Fibroblast of skin of right quadriceps (primary cell): ENCODE results near the gene SIDT2.
A peak's percentile ranks its signal among the peaks of the same experiment; 100 is the strongest.
"Not testable (repeated sequence)": the region's sequence is repeated elsewhere in the genome, so short reads cannot be mapped to it uniquely, and the experiment has no call there.

Source experiments
- DNase-seq: peaks from one replicate; pipeline ENCODE4 v3.0.0-alpha.2; 2013

The SIDT2 gene

DNA sequence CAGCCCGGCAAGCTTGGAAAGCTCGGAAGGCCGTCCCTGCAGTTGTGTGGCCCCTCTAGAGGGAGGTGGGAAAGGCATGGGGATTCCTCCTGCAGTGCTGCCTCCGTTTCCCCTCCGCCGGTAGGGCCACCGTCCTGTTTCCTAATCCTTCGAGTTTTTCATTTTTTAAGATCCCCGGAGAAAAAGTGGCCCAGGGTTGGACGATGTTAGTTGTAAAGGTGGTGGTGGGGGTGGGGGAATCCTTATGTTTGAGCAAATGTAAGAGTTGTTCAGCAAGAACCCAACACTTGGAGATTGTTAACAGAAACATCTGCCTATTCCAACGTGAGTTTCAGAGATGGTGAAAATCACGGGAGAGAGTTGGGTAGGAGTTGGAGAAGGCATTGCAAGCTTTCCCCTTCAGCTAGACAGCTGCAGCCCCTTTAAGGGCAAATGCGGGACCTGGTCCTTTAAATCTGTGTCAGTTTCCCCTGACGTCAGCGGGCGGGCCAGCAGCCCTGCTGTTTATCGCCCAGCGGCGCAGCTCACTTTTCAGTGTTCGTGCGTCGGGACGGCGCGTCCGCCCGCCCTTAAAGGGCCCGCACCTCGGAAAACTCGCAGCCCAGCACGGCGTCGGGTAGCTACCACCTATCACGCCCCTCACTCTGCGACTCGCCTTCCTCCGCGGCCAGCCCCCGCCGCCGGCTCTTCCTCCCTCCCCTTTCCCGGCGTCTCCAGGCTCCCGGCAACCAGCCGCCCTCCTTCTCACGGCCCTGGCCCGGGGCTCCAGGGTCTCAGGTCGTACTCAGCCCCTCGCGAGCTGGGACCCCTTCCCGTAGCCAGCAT, at the start of gene SIDT2:
TSS of gene SIDT2 (plus strand) at position 534 of the 825 bp plus-strand sequence. CDS start 521 bp downstream, outside the sequence.
- peak; percentile 93 for DNase-seq

DNA sequence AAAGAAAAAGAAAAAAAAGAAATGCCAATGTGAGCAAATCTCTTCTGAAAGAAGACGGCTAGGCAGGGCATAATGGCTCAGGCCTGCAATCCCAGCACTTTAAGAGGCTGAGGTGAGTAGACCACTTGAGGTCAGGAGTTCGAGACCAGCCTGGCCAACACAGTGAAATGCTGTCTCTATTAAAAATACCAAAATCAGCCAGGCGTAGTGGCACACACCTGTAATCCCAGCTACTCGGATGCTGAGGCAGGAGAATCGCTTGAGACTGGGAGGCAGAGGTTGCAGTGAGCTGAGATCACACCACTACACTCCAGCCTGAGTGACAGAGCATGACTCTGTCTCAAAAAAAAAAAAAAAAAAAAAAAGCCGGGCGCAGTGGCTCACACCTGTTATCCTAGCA, 48.1 kb upstream of the SIDT2 start:
- DNase-seq = not testable (repeated sequence)

DNA sequence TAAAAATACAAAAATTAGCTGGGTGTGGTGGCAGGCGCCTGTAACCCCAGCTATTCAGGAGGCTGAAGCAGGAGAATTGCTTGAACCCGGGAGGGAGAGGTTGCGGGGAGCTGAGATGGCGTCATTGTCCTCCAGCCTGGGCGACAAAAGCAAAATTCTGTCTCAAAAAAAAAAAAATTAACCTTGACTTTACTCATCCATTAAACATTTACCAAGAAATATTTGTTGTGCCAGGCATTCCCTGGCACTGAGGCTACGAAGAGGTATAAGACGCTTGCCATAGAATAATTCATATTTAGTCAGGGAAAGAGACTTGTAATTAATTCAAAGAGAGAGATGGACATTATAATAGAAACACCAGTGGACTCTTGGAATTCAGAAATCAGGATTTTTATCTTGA, 47.7 kb upstream of the SIDT2 start:
- DNase-seq = no peak

DNA sequence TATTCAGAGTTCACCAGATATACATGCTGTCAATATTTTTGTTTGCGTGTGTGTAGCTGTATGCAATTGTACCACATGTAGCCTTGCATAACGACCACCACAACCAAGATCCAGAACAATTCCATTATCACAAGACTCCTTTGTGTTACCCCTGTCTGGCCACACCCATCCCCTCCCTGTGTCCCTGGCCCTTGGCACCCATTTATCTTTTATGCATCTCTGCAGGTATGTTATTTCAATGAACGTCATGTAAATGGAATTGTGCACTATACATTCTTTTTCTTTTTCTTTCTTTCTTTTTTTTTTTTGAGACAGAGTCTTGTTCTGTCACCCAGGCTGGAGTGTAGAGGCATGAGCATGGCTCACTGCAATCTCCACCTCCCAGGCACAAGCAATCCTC, 44.1 kb upstream of the SIDT2 start:
- DNase-seq = no peak

DNA sequence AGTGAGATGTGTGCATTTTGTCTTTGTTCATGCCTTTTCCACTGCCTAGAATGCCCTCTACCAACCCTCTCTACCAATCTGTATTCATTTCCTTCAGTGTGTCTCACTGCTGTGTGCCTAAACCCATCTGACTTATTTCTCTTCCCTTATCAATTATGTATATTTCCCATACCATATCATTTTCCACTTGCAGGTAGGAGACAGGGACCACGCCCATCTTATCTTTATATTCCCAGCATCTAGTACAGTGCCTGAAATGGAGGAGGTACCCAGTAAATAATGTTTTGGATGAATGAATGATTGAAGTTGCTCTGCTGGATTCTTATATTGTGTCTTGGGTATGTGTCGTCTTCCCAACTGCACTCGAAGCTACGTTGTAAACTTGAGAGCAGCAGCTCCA, 43.6 kb upstream of the SIDT2 start:
- not testable (repeated sequence) for DNase-seq

DNA sequence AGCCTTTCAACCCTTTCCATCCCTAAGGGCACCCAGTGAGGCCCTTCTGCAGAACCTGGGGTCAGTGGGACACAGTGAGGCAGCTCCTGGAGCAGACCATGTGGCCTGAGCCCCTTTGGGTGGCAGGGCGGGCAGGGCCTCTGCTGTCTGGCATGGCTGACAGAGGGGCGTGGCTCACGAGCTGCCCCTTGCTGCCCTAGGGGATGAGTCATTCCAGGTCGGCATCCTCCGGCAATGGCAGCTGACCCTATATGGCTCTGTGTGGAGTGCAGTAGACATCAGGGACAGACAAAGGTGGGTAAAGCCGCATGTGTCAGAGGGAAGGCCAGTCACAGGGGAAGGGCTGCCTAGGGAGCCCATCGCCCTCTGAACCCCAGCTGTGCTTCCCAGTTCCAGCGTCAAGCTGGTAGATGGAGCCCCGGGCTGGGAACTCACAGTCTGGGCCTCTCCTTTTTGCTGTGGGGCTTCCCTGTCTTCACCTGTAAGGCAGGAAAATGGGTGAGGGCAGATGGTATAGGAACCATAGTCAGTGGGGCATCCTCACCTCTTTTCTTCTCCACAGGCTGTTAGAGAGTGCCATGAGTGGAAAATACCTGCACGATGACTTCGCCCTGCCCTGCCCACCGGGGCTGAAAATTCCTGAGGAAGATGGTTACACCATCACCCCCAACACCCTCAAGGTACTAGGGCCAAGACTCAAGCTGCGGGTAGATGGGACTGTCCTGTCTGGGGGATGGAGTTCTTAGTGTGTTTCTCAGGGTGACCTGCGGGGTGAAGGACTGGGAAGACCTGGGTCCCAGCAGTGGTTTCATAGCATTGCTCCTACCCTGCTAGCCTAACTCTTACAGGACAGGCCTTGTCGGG, 41.1 kb upstream of the SIDT2 start:
- not testable (repeated sequence) for DNase-seq

DNA sequence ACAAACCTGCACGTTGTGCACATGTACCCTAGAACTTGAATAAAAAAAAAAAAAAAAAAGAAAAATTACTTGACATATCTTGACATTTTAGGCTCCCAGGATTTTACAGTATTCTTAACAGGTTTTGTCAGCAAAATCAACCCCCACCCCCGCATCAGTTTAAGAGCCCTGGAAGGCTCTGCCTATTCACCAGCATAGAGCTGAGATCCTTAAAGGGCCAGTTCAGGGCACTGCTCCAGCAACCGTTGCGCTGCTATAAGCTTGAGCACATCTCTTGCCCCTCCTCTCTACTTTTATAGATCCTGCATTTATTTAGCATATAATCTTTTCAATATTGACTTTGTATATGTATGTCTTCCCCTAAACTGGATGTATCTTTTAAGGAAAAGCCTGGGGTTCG, 35.2 kb upstream of the SIDT2 start:
- DNase-seq = peak; percentile 50

DNA sequence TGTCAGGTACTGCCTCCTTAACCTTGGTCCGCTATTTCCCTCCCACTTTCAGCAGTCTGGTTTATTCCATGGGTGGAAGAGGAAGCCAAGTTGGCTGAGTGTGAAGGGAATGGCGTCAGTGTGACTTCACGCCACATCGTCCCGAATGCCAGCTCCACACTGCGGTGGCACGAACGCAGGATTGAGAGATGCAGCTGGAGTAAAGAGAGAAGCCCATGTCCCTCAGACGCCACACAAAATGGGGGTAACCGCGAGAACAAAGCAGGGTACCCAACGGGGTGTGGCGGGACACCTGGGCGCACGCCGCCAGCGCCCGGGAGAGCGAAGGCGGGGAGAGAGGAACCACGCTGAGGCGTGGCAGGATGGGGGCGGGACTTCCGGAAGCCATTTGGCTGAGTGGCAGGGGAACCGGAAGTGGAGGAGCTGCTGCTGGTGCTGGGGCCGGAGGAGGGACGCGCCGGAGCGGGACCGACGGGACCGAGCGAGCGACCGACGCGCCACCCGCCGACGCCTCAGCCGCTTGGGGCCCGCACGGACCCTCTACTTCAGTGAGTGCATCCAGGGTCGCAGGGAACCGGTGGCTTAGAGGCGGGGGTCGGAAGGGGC, 34.6 kb upstream of the SIDT2 start, which contains the start of gene PAFAH1B2:
TSS of gene PAFAH1B2 (plus strand) at position 417 of the 606 bp plus-strand sequence. CDS start 8,161 bp downstream, outside the sequence.
- peak; percentile 92 for DNase-seq

DNA sequence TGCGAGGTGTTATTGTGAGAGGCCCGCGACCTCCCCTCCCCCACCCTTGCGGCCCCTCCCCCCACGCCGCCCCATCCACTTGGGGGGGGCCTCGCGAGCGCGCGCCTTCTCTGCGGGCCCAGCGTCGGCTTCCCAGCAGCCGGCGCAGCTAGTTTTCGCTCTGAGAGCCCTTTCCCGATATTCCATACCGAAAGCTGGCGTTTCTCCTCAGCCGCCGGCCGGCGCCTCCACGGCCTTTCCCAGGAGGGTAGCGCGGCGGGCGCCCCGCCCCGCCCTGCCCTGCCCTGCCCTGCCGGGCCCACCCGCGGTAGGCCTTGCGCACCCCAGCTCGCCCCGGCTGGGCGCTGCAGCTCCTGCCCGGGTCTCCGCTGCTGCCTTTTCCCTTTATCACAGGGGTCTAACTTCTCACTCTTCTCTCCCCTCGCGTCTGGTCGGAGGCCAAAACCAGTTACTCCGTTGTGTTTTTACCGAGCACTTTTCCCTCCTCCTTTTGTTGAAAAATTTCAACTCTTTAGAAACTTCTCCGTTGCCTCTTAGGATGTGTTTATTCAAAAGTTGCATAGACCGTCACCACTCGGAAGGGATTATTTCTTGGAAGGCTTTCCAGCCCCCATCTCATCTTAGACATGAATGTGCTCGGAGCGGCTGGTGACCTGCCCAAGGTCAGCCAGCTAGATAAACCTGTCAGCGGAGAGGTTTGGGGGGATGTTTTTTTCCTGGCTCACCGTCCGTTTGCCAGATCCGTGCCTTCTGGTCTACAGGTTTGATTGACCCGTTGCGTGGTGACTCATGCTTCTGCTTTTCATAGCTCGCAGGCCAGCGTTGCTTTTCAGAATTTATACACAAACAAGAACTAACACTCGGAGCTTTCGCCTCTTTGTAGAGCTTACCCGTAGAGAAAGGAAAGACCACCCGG, 33.8 kb upstream of the SIDT2 start:
- DNase-seq = peak; percentile 60

DNA sequence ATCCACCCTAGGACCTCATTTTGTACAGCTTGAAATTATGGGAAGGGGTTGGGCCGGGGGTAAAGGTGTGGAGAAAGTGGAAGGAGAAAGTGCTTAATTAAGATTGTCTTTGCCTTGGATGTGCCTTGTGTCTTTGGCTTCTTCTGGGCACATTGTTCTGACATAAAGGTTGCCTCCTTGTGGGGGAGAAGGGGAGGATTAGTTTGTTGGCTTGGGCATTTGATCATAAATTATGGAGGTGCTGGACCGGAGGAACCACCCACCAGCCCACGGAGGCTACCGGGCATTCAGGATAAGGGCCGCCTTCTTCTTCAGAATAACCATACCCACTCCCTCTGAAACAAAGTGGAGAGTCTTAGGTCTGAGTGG, 33.2 kb upstream of the SIDT2 start:
- peak; percentile 53 for DNase-seq

DNA sequence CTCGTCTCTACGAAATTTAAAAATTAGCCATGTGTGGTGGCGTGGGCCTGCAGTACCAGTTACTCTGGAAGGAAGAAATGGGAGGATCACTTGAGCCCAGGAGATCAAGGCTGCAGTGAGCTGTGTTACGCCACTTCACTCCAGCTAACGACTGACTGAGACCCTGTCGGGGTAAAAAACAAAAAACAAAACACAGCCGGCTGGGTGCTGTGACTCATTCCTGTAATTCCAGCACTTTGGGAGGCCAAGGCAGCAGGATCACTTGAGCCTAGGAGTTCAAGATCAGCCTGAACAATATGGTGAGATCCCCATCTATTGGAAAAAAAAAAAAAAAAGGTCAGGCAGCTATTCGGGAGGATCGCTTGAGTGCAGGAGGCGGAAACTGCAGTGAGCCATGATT, 32.0 kb upstream of the SIDT2 start:
- DNase-seq = peak; percentile 45

DNA sequence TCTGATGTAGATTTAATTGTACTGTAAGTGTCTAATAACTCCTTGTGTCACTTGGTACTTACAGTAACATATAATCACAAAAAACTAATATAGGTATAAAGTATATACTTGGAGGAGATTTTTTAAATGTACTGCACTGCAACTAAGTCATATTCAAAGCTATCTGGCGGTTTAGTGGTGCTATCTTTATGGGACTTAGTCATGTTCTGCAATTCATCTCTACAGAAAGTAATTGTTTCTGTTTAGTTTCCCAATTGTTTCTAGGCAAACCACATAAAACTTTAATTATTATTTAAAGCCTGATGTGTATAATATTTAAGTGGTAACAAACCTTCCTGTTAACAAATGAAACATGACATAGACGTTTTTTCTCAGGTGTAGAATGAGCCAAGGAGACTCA, 26.5 kb upstream of the SIDT2 start:
- DNase-seq = no peak

DNA sequence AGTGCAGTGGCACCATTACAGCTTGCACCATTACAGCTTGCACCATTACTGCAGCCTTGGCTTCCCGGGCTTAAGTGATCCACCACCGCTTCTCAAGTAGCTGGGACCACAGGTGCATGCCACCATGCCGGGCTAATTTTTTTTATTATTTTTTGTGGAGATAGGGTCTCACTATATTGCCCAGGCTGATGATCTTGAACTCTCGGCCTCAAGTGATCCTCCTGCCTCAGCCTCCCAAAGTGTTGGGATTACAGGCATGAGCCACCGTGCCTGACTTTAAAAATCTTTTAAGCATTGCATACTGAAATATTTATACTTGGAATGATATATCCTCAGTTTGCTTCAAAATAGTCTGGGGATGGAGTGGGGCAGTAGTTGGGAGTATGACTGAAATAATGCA, 24.1 kb upstream of the SIDT2 start:
- DNase-seq = no peak

DNA sequence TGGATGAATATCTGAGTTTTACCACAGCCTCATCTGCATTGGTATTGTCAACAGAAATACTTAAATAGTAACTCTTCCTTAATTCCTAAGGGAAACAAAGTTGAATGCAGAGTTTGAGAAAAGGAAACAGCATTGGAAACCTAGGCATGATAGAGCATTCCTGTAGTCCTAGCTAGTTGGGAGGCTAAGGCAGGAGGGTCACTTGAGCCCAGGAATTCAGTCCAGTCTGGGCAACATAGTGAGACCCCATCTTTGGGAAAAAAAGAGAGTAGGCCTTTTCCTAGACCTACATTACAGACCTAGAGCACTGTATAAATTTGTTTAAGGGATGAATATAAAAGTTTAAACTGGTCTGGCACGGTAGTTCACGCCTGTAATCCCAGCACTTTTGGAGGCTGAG, 21.0 kb upstream of the SIDT2 start:
- DNase-seq = no peak

DNA sequence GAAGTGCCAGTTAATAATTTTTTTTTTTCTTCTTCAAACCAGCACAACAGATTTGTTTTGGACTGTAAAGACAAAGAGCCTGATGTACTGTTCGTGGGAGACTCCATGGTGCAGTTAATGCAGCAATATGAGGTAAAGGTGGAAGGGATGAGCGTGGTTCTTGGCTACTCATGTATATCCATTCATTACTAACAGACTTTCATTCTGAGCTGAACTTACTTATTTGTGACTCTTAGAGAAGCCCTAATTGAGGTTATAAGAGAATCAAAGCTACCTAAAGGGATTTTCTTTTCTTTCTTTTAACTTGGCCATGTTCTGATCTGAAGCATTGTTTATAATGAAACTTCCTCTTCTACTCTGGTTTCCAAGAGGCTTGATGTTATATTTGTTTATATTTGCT, 18.7 kb upstream of the SIDT2 start:
- no peak for DNase-seq

DNA sequence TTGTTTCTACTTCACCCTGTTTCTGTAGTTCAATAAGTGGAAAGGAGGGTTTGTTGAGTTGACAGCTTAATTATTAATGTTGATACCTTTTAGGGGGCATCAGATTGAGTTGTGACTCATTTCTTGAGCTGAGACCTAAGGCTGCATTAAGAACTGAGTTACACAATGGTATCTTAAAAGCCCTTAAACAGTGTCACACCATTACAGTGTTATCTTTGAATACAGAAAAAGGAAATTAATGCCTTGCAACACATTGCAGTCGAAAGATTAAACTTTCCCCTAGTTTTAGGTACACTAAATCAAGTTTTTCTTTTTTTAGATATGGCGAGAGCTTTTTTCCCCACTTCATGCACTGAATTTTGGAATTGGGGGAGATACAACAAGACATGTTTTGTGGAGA, 17.7 kb upstream of the SIDT2 start:
- DNase-seq = no peak

DNA sequence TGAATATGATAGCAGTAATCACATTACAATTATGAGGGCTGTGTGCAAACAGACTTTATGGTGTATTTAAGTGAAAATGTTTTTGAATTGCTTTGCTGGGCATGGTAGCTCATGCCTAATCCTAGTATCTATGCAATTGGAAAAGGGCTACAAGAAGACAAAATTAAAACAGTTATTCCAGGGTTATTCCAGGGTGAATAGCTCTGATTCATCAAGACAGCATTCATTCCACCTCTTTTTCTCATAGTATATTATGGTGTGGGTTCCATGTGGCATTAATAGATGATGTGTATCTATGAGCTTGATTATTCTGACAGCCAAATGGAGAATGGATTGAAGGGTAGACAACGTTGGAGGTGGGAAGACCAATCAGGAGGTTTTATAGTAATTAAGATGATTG, 12.1 kb upstream of the SIDT2 start:
- no peak for DNase-seq

DNA sequence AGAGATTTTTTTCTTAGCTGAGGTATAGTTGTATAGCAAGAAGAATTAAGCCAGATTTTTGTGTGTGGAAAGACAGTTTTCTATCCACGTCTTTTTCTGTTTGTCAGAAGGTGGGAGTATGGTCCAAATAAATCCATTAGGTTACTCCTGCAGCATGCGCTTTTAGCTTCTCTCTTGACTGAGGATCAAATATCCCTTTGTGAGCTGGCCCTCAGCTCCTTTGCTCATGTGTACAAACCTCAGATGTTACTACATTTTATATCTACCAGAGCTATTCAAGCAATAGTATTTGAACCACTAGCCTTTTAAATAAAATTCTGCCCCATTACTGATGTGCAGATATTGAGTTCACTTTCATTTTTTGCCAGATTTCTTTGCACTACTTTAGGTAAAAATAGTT, 8.8 kb upstream of the SIDT2 start:
- no peak for DNase-seq

DNA sequence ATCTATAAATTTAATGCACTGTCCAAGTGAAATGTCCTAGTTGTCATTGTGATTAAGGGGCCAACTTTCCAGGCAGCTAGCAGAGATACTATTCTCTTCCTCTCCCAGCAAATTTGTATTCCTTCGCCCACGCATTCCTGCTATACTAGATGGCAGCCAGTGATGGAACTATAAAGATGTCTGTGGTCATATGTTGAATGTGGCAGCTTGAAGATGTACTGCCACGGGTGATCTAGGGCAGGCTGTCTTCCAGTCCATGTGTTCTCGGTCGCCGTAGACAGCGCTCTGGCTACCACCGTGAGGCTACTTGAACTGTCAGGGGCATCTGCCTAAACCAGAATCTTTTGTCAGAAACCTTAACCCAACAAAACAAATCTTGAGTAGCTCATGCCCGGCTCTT, 8.3 kb upstream of the SIDT2 start:
- no peak for DNase-seq

DNA sequence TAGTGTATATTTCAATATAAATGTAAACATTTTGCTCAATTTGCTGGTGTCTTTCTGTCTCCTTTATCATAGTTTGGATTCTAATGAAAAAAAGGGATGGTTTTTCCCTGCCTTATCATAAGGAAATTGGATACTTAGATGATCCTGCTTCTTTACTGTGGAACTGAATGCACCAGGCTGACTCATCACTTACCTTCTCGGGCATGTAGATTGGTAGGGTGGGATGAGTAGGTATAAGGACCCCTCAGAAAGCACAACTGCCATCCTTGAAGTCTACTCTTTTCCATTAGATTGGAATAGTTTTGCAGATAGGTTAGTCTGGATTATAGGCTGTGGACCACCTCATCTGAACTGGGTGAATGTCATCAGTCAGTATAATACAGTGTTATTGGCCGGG, 7.5 kb upstream of the SIDT2 start:
- DNase-seq = no peak

DNA sequence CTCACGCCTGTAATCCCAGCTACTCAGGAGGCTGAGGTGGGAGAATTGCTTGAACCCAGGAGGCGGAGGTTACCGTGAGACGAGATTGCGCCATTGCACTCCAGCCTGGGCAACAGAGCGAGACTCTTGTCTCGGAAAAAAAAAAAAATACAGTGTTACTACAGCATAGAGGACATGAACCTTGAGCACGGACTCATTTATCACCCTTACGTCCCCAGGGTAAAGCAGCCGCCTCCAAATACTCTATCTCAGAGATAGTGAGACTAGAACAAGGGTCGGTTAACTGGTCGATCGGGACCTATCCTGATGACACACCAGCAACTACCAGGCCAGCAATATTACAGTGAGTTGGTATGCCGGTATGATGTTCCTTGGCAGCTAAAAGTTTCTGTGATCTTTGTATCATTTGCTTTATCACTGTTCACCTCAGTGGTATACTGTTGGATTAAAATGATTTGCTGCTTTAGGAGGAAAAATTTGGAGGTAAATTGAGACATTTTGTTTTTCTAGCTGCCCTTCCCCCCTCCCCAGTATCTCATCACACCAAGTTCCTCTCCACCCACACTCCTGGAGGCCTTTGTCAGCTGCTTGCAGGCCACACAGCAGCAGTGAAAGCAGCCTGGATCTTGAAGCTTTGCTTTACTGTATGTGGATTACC, 7.0 kb upstream of the SIDT2 start:
- DNase-seq = no peak
